Lower lobe of right lung (tissue), 2 donors: Measurements from ENCODE around the gene PIK3AP1. TPM values are rescaled to one million over a fixed set of nuclear protein-coding genes. Genes with fewer than 3 reads are reported as not detected.
A peak's percentile ranks its signal among the peaks of the same experiment; 100 is the strongest.
"Not testable (repeated sequence)": the region's sequence is repeated elsewhere in the genome, so short reads cannot be mapped to it uniquely, and the experiment has no call there.

Experiments used
- ATAC-seq, 2 donors: fragments of 200-7000 bp; cut with Tn5 transposase; one replicate each; pipeline ENCODE4 v1.9.1; 2020 to 2022; ENCODE audit warnings: mild to moderate bottlenecking in 2 of 2, moderate library complexity in 2 of 2
- DNase-seq: peaks from one replicate; pipeline ENCODE4 v3.0.0-alpha.2; 2020
- H3K27ac ChIP-seq: fragments of 200-600 bp; one replicate; pipeline ENCODE4 v1.8.0; 2022
- H3K27me3 ChIP-seq: fragments of 200-600 bp; one replicate; pipeline ENCODE4 v1.8.0; 2022; ENCODE audit warnings: low read depth
- H3K36me3 ChIP-seq: fragments of 200-600 bp; one replicate; pipeline ENCODE4 v1.8.0; 2022; ENCODE audit warnings: mild to moderate bottlenecking
- H3K4me1 ChIP-seq: fragments of 200-600 bp; one replicate; pipeline ENCODE4 v1.8.0; 2022
- H3K4me3 ChIP-seq: fragments of 200-600 bp; one replicate; pipeline ENCODE4 v1.8.0; 2022; ENCODE audit warnings: mild to moderate bottlenecking
- H3K9me3 ChIP-seq: fragments of 200-600 bp; one replicate; pipeline ENCODE4 v1.8.0; 2022
- CTCF ChIP-seq: fragments of 200-600 bp; IDR thresholded peaks from one replicate; pipeline ENCODE4 v1.8.0; 2022; ENCODE audit warnings: antibody characterized with exemption, mild to moderate bottlenecking
- intact Hi-C: fragments of 100-400 bp; cut with DNase I; formaldehyde crosslinking; loops from one replicate; pipeline ENCODE4 v1.11.0; 2022
- total RNA-seq: library from RNA; stranded (reverse); fragmentation: NEBNext Ultra II Directional; extraction: Animal tissue kit (Norgen Biotek cat#: 25700); gene quantifications from one replicate; pipeline ENCODE4 v1.2.1, GENCODE V29; 2021
- donor health status: DM: no; HTN: yes; CAD: no; lungs with severe emphysema.

The PIK3AP1 gene
- total RNA-seq, 1 donor from 2014 or later = 71.6 TPM

- intact Hi-C loops = no loop called here
- TF ChIP-seq CTCF = no peak
- Histone ChIP-seq H3K4me3 (no peak overlapping the region), H3K36me3 (peaks cover 6% of the 10 kb centered on the region), H3K27ac (no peak overlapping the region), H3K4me1 (peaks cover 67% of the 10 kb centered on the region), H3K27me3 (no peaks in the 10 kb centered on the region), H3K9me3 (no peaks in the 10 kb centered on the region)
- ATAC-seq (no peak), DNase-seq (no peak)
Measured at GRCh38 chr10:96579133-96579532, 141.2 kb downstream of the PIK3AP1 start.

GRCh38 chr10:96578633-96579032 is 141.7 kb downstream of the PIK3AP1 start:
- intact Hi-C loops = no loop called here
- Histone ChIP-seq H3K9me3 (no peaks in the 10 kb centered on the region), H3K27me3 (no peaks in the 10 kb centered on the region), H3K27ac (no peak overlapping the region), H3K4me1 (peaks cover 62% of the 10 kb centered on the region), H3K4me3 (no peak overlapping the region), H3K36me3 (peaks cover 6% of the 10 kb centered on the region)
- no peak for TF ChIP-seq CTCF
- no peak for ATAC-seq
- no peak for DNase-seq

DNA sequence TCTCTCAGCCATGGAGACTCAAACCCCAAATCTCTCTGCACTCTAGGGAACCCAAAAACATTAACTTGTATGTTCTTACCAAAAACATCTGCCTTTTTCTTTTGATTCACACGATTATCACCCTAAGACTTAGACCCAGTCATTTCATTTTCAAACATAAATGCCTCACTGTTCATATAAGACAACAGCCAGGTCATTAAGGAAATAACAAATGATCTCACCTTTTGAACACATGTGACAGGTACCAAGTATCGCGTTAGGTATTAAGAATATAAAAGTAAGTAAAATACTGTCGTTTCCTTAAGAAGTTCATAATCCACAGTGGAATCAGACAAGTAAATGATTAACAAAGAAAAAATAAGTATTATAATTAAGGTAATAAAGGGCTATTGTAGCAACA is 142.3 kb downstream of the PIK3AP1 start:
- intact Hi-C loops = no loop called here
- no peak overlapping the region for H3K27ac ChIP-seq
- no peak overlapping the region for H3K4me3 ChIP-seq
- no peak for TF ChIP-seq CTCF
- H3K9me3 ChIP-seq = no peaks in the 10 kb centered on the region
- H3K27me3 ChIP-seq = no peaks in the 10 kb centered on the region
- peaks cover 56% of the 10 kb centered on the region for H3K4me1 ChIP-seq
- no peak for ATAC-seq
- DNase-seq = no peak
- H3K36me3 ChIP-seq = peaks cover 6% of the 10 kb centered on the region

- H3K27me3 ChIP-seq = no peaks in the 10 kb centered on the region
- no peak for DNase-seq
- ATAC-seq = peak in 1 of 2 donors; percentile 41
- intact Hi-C loops = no loop called here
- no peak for TF ChIP-seq CTCF
- peaks cover 46% of the 10 kb centered on the region for H3K4me1 ChIP-seq
- H3K36me3 ChIP-seq = peaks cover 6% of the 10 kb centered on the region
- no peak overlapping the region for H3K4me3 ChIP-seq
- H3K27ac ChIP-seq = no peak overlapping the region
- no peaks in the 10 kb centered on the region for H3K9me3 ChIP-seq
Measured at GRCh38 chr10:96577069-96577468, 143.2 kb downstream of the PIK3AP1 start.

DNA sequence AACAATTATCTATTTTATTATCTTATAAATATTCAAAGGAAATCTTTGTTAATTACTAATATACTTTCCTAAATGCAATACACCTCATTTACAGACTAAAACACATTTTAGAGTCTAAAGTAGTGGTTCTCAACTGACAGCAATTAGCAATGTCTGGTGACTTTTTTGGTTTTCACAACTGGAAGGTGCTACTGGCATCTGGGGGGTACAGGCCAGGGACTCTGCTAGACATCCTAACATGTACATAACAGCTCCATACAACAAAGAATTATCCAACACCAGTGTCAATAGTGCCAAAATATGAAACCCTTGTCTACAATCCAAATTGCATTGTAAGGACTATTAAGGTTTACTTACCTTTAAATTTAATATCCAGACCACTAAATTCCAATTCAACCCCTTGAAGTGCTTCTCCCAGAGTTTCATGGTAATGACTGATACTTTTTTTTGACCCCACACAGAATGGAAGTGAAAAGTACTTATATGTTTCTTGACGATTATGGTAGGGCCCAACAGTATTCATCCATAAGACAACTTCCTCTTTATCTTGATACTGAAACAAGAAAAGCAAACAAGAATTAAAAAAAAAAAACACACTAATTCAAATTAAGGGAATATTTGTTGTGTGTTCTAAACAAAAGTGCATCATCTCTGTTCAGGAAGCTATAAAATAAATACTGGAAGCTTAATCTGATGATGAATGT is 143.9 kb downstream of the PIK3AP1 start:
- Histone ChIP-seq H3K27ac (no peak overlapping the region), H3K4me1 (peaks cover 41% of the 10 kb centered on the region), H3K9me3 (no peaks in the 10 kb centered on the region), H3K36me3 (peaks cover 6% of the 10 kb centered on the region), H3K4me3 (no peak overlapping the region), H3K27me3 (no peaks in the 10 kb centered on the region)
- intact Hi-C loops = no loop called here
- TF ChIP-seq CTCF = no peak
- DNase-seq = no peak
- no peak for ATAC-seq

DNA sequence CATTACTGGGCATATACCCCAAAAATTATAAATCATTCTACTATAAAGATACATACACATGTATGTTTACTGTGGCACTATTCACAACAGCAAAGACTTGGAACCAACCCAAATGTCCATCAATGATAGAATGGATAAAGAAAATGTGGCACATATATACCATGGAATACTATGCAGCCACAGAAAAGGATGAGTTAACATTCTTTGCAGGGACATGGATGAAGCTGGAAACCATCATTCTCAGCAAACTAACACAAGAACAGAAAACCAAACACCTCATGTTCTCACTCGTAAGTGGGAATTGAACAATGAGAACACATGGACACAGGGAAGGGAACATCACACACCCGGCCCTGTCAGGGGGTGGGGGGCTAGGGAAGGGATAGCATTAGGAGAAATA is 145.8 kb downstream of the PIK3AP1 start:
- intact Hi-C loops, H3K27me3 ChIP-seq, H3K36me3 ChIP-seq, H3K4me3 ChIP-seq, H3K27ac ChIP-seq, DNase-seq, H3K9me3 ChIP-seq, ATAC-seq: not testable (repeated sequence)
- peaks cover 33% of the 10 kb centered on the region for H3K4me1 ChIP-seq
